GM12875 (cell line): ENCODE measurements around the gene MCU.
"Not testable (repeated sequence)": the region's sequence is repeated elsewhere in the genome, so short reads cannot be mapped to it uniquely, and the experiment has no call there.

Experiments
- H3K4me3 ChIP-seq: one replicate; pipeline ENCODE4 v1.5.1; 2011; ENCODE audit warnings: low read depth, low read length, control low read depth
- CTCF ChIP-seq: IDR thresholded peaks from 2 replicates; pipeline ENCODE4 v1.5.1; 2011; ENCODE audit warnings: low read depth, mild to moderate bottlenecking, control low read depth, inconsistent platforms, low read length, moderate library complexity, borderline replicate concordance; ENCODE audit not compliant: insufficient read depth

The MCU gene, protein sequence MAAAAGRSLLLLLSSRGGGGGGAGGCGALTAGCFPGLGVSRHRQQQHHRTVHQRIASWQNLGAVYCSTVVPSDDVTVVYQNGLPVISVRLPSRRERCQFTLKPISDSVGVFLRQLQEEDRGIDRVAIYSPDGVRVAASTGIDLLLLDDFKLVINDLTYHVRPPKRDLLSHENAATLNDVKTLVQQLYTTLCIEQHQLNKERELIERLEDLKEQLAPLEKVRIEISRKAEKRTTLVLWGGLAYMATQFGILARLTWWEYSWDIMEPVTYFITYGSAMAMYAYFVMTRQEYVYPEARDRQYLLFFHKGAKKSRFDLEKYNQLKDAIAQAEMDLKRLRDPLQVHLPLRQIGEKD

DNA sequence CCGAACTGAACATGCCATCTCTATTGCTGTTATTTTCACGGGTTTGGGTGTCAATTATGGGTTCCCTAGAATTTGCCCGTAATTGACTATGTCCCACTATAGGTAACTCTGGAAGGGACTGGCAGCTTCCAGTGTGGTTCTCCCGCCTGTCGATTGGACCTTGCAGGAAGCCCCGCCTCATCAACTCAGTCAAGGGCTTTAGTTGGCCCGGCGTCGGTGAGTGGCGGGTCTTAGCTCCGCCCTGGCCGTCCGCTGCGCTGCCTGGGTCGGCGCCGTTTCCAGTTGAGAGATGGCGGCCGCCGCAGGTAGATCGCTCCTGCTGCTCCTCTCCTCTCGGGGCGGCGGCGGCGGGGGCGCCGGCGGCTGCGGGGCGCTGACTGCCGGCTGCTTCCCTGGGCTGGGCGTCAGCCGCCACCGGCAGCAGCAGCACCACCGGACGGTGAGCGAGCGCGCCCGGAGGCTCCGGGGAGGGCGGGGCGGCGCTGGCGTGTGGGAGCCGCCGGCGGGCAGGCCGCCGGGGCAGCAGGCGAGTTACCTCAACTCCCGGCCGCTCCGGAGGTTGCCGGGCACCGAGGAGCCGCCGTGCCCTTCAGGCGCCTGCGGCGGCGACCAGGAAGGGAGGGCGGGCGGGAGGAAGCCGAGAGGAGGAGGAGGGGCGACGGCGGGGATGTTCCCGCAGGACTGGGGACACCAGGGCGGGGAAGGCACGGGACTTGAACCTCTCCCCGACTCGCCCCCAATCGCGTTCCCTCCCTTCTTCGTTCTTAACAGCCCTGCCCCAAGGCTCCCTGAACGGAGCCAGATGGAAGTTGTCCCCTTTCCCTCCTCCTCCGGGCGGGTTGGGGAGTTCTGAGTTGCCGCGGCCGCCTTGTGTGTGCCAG is at the start of gene MCU:
Gene MCU (plus strand): TSS at position 281 of the 881 bp plus-strand sequence. CDS start 9 bp downstream, at position 290.
- H3K4me3 ChIP-seq = peak within 1 kb of the TSS; percentile 75
- no peak for TF ChIP-seq CTCF

DNA sequence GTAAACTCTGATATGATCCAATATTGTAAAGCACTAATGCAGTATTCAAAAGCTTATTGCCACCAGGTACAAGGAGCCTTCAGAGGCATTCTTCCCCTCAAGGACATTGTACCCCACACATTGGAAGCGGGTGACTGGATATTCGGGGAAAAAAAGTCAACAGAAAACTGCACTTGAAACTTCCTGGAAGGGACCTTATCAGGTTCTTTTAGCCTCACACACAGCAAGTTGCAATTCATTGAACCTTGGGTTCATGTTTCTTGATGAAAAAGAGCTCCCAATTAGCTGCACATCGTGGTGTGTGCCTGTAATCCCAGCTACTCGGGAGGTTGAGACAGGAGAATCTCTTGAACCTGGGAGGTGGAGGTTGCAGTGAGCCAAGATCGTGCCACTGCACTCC is 49.6 kb upstream of the MCU start:
- TF ChIP-seq CTCF = no peak
- H3K4me3 ChIP-seq = no peak overlapping the region

DNA sequence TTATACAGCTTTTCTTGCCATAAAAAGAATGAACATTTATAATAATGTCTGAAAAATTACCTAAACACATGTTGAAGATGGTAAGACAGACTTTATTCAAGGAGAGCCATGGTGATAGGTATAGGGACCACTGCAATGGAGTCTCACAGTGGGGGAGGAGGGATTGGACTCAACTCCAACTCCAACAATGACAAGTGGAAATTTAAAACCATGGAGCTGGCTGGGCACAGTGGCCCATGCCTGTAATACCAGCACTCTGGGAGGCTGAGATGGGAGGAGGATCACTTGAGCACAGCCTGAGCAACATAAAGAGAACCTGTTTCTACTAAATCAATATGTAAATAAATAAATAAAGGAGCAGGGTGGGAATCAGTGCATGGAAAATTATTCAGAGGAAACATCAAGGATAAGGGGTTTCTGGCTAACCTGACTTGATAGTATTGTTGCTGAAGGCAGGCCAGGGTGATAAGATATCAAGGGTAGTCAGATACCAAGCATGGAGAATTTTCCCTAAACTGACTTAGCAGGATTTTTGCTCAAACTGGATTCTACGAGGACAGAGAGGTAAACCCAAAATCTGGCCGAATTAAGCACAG is 46.6 kb upstream of the MCU start:
- no peak for TF ChIP-seq CTCF
- no peak overlapping the region for H3K4me3 ChIP-seq

- H3K4me3 ChIP-seq = not testable (repeated sequence)
These were observed 45.0 kb upstream of the MCU start for GRCh38 chr10:72646971-72647370.

DNA sequence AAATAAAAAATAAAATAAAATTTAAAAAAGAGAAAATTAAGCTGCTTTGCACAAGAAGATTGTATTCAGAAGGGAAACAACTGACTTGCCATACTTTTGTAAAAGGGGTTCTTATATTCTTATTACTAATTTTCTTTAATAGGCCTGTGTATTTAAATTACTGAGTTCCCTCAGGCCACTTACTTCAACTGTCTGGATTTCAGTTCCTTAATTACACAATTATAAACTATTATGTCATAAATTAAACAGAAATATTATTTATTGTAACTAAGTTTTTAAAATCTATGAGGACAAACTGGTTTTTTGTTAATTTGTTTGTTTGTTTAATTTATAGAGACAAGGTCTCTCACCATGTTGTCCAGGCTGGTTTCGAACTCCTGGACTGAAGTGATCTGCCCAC is 43.6 kb upstream of the MCU start:
- no peak overlapping the region for H3K4me3 ChIP-seq
- TF ChIP-seq CTCF = no peak

DNA sequence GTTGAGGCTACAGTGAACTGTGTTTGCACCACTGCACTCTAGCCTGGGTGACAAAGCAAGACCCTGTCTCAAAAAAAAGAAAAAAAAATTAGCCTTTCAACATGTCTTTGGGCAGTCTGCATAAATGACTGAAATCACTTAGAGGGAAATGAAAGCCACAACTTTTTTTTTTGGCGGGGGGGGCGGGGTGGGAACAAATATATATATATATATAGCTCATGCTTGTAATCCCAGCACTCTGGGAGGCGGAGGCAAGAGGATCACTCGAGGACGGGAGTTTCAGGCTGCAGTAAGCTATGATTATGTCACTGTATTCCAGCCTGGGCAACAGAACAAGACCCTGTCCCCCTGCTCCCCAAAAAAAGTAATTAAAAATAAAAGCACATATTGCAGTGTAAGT is 42.7 kb upstream of the MCU start:
- TF ChIP-seq CTCF = no peak
- no peak overlapping the region for H3K4me3 ChIP-seq

DNA sequence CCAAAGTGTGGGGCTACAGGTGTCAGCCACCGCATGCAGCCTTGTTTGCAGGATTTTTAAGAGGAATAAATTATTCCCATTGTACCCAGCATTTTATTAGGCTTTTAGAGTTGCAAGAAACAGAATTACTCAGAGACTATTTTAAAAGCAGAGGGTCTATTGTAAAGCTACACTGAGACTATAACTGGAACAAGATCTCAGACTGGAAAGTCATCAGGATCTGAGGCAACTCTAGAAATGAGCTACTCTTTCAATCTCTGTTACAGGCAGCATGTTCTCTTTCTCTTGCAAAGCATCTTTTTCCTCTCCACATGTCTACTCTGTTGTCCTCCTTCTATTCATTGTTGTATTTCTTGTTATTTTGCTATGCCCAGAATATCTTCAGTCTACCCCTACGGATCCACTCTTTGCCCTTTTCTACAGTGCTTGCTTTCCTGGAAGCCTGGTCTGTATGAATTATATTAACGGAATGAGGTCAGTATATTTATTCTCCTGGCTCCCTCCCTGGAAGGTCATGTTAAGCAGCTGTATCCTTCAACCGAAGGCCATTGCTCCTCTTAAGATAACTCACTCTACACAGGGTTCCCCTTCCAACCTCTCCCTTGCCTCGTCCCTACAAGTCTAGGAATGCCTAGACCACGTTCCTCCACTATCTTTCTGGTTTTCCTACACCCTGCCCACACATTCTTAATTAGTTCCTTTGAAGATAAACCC is 38.4 kb upstream of the MCU start:
- TF ChIP-seq CTCF = no peak
- H3K4me3 ChIP-seq = no peak overlapping the region
